ENCODE results near the gene KCNA4. TPM values are rescaled to one million over a fixed set of nuclear protein-coding genes. Genes with fewer than 3 reads are reported as not detected.
"Not testable (repeated sequence)": the region's sequence is repeated elsewhere in the genome, so short reads cannot be mapped to it uniquely, and the experiment has no call there.

Gene KCNA4
- polyA plus RNA-seq, 3 donors, result not detected

GRCh38 chr11:29984544-29984943 is 32.3 kb downstream of the KCNA4 start:
- H4K20me1 ChIP-seq (ENCODE audit: insufficient read depth, low read length), result no peaks in the 10 kb centered on the region
- no peaks in the 10 kb centered on the region for H3K36me3 ChIP-seq (replicated peaks in 1 of 2; ENCODE audit: control insufficient read depth in 1 of 2, insufficient read depth in 2 of 2, low read length in 2 of 2)
- no peaks in the 10 kb centered on the region for H3K79me2 ChIP-seq (ENCODE audit: insufficient read depth, low read length)
- no peak overlapping the region for H2AFZ ChIP-seq (ENCODE audit: insufficient read depth, low read depth, low read length, poor library complexity, severe bottlenecking)
- no peaks in the 10 kb centered on the region for H3K9me3 ChIP-seq (replicated peaks in 1 of 2; ENCODE audit: control insufficient read depth in 1 of 2, insufficient read depth in 1 of 2, low read length in 2 of 2)
- Mint-ChIP-seq H3K4me1 (no peaks in the 10 kb centered on the region), H3K36me3 (no peaks in the 10 kb centered on the region), H3K9me3 (peaks cover 0 to 5% (median 2%) of the 10 kb centered on the region in 7 donors), H3K27me3 (ENCODE audit: low read depth in 3 of 3) (peaks cover 0 to 1% (median 0%) of the 10 kb centered on the region in 3 donors), H3K4me3 (no peak overlapping the region), H3K27ac (no peak overlapping the region)
- intact Hi-C loops (cut with micrococcal nuclease), result no loop called here
- no peak for DNase-seq
- no peak overlapping the region for H3K4me3 ChIP-seq (replicated peaks in 1 of 3; ENCODE audit: low read depth in 2 of 3, low read length in 3 of 3)
- H3K4me2 ChIP-seq (replicated peaks; ENCODE audit: extremely low read depth, low read length, poor library complexity, severe bottlenecking), result no peak overlapping the region
- TF ChIP-seq, protein P1, sequence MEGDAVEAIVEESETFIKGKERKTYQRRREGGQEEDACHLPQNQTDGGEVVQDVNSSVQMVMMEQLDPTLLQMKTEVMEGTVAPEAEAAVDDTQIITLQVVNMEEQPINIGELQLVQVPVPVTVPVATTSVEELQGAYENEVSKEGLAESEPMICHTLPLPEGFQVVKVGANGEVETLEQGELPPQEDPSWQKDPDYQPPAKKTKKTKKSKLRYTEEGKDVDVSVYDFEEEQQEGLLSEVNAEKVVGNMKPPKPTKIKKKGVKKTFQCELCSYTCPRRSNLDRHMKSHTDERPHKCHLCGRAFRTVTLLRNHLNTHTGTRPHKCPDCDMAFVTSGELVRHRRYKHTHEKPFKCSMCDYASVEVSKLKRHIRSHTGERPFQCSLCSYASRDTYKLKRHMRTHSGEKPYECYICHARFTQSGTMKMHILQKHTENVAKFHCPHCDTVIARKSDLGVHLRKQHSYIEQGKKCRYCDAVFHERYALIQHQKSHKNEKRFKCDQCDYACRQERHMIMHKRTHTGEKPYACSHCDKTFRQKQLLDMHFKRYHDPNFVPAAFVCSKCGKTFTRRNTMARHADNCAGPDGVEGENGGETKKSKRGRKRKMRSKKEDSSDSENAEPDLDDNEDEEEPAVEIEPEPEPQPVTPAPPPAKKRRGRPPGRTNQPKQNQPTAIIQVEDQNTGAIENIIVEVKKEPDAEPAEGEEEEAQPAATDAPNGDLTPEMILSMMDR (IDR thresholded peaks at IDR 0.05), result no peak
- no peaks in the 10 kb centered on the region for H3K4me1 ChIP-seq (ENCODE audit: control insufficient read depth in 1 of 2, insufficient read depth in 2 of 2, low read length in 2 of 2)
- no peaks in the 10 kb centered on the region for H3K27me3 ChIP-seq (ENCODE audit: control insufficient read depth in 2 of 2, insufficient read depth in 2 of 2, low read length in 2 of 2)
- WGBS (ENCODE audit: insufficient coverage), result 92% methylated on average over 4 of the region's 4 CpGs
- no peak overlapping the region for H3K27ac ChIP-seq (ENCODE audit: low read depth in 1 of 2, low read length in 2 of 2)
- no peak overlapping the region for H3K9ac ChIP-seq (ENCODE audit: insufficient read depth, low read length, poor library complexity, severe bottlenecking)

DNA sequence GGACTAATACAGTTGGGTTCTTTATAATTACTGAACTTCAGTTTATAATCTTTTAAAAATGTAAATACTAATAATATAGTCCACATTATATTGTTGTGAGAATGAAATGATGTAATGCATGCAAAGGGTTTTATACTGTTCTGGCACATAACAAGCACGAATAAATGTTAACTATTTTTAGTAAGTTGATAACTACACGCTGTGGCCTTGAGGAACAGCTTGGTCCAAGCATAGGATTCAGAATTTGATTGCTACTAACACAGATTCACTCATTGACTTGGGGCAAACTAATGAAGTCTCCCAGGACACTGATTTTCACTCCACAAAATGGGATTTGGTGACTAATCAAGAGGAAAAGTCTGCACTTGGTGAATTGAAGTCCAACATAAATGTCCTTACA is 38.3 kb downstream of the KCNA4 start:
- Histone ChIP-seq H3K27ac (ENCODE audit: low read depth in 1 of 2, low read length in 2 of 2) (no peak overlapping the region), H2AFZ (ENCODE audit: insufficient read depth, low read depth, low read length, poor library complexity, severe bottlenecking) (no peak overlapping the region), H3K27me3 (ENCODE audit: control insufficient read depth in 2 of 2, insufficient read depth in 2 of 2, low read length in 2 of 2) (no peaks in the 10 kb centered on the region), H3K36me3 (replicated peaks in 1 of 2; ENCODE audit: control insufficient read depth in 1 of 2, insufficient read depth in 2 of 2, low read length in 2 of 2) (no peaks in the 10 kb centered on the region), H3K4me3 (replicated peaks in 1 of 3; ENCODE audit: low read depth in 2 of 3, low read length in 3 of 3) (no peak overlapping the region), H3K4me1 (ENCODE audit: control insufficient read depth in 1 of 2, insufficient read depth in 2 of 2, low read length in 2 of 2) (no peaks in the 10 kb centered on the region), H3K4me2 (replicated peaks; ENCODE audit: extremely low read depth, low read length, poor library complexity, severe bottlenecking) (no peak overlapping the region), H3K9ac (ENCODE audit: insufficient read depth, low read length, poor library complexity, severe bottlenecking) (no peak overlapping the region), H4K20me1 (ENCODE audit: insufficient read depth, low read length) (no peaks in the 10 kb centered on the region), H3K79me2 (ENCODE audit: insufficient read depth, low read length) (no peaks in the 10 kb centered on the region), H3K9me3 (replicated peaks in 1 of 2; ENCODE audit: control insufficient read depth in 1 of 2, insufficient read depth in 1 of 2, low read length in 2 of 2) (peaks cover 0 to 8% of the 10 kb centered on the region in 2 donors)
- no peaks in the 10 kb centered on the region for H3K4me1 Mint-ChIP-seq
- no peak for DNase-seq
- H3K36me3 Mint-ChIP-seq, result no peaks in the 10 kb centered on the region
- TF ChIP-seq, protein P1 (IDR thresholded peaks at IDR 0.05), result no peak
- 60% methylated on average over 1 of the region's 2 CpGs for WGBS (ENCODE audit: insufficient coverage)
- intact Hi-C loops (cut with micrococcal nuclease), result no loop called here
- H3K4me3 Mint-ChIP-seq, result no peak overlapping the region
- H3K27me3 Mint-ChIP-seq (ENCODE audit: low read depth in 3 of 3), result no peaks in the 10 kb centered on the region
- H3K27ac Mint-ChIP-seq, result no peak overlapping the region
- peaks cover 14 to 28% (median 19%) of the 10 kb centered on the region in 7 donors for H3K9me3 Mint-ChIP-seq

DNA sequence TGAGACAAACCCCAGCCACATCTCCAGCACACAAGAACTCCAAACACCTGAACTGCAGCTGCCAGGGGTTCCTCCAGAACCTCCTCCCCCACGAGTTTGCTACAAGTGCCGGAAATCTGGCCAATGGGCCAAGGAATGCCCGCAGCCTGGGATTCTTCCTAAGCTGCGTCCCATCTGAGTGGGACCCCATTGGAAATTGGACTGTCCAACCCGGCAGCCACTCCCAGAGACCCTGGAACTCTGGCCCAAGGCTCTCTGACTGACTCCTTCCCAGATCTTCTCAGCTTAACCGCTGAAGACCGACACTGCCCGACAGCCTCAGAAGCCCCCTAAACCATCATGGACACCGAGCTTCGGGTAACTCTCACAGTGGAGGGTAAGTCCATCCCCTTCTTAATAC is 41.2 kb downstream of the KCNA4 start:
- H3K4me1 ChIP-seq (ENCODE audit: control insufficient read depth in 1 of 2, insufficient read depth in 2 of 2, low read length in 2 of 2); DNase-seq; H3K36me3 ChIP-seq (replicated peaks in 1 of 2; ENCODE audit: control insufficient read depth in 1 of 2, insufficient read depth in 2 of 2, low read length in 2 of 2); intact Hi-C loops (cut with micrococcal nuclease); H3K4me3 Mint-ChIP-seq; H3K9me3 ChIP-seq (replicated peaks in 1 of 2; ENCODE audit: control insufficient read depth in 1 of 2, insufficient read depth in 1 of 2, low read length in 2 of 2); H3K27ac ChIP-seq (ENCODE audit: low read depth in 1 of 2, low read length in 2 of 2); H3K27me3 ChIP-seq (ENCODE audit: control insufficient read depth in 2 of 2, insufficient read depth in 2 of 2, low read length in 2 of 2); H3K27me3 Mint-ChIP-seq (ENCODE audit: low read depth in 3 of 3); H3K27ac Mint-ChIP-seq; H3K4me3 ChIP-seq (replicated peaks in 1 of 3; ENCODE audit: low read depth in 2 of 3, low read length in 3 of 3); H4K20me1 ChIP-seq (ENCODE audit: insufficient read depth, low read length); H2AFZ ChIP-seq (ENCODE audit: insufficient read depth, low read depth, low read length, poor library complexity, severe bottlenecking); H3K4me1 Mint-ChIP-seq; H3K36me3 Mint-ChIP-seq; H3K79me2 ChIP-seq (ENCODE audit: insufficient read depth, low read length); H3K4me2 ChIP-seq (replicated peaks; ENCODE audit: extremely low read depth, low read length, poor library complexity, severe bottlenecking); H3K9ac ChIP-seq (ENCODE audit: insufficient read depth, low read length, poor library complexity, severe bottlenecking): not testable (repeated sequence)
- 95% methylated on average over 10 of the region's 10 CpGs for WGBS (ENCODE audit: insufficient coverage)
- H3K9me3 Mint-ChIP-seq, result peaks cover 14 to 28% (median 19%) of the 10 kb centered on the region in 7 donors
